HepG2 (cell line): ENCODE results near the gene SECISBP2L. TPM values are rescaled to one million over a fixed set of nuclear protein-coding genes. Genes with fewer than 3 reads are reported as not detected.

Experiments
- ATAC-seq: fragments of 200-7000 bp; cut with Tn5 transposase; 3 replicates; pipeline ENCODE4 v1.9.1; 2020; ENCODE audit warnings: mild to moderate bottlenecking, moderate library complexity
- BruUV-seq: library from RNA; stranded (reverse); fragments of 400-500 nt; replicated peaks from 2 replicates; lab custom pipeline; 2021; lab: Mats Ljungman, UMichigan
- CTCF ChIA-PET: fragments of 300-600 bp; formaldehyde crosslinking; extraction: SDS; loops from one replicate; lab custom pipeline; 2021; ENCODE audit warnings: low total read pairs, inconsistent platforms, low intra/inter-chr PET ratio; lab: Yijun Ruan, JAX
- POLR2A ChIA-PET: fragments of 350-600 bp; sonication (Branson Sonifier 250); formaldehyde crosslinking; loops from one replicate; lab custom pipeline; 2020; ENCODE audit warnings: antibody characterized with exemption, inconsistent platforms; lab: Yijun Ruan, JAX
- DNase-seq: peaks from one replicate; pipeline ENCODE4 v3.0.0-alpha.2; 2015; ENCODE audit warnings: low spot score
- FAIRE-seq: peaks from 3 replicates; lab custom pipeline; 2011; peaks lifted over from hg19 to GRCh38; lab: Jason Lieb, UNC
- H2AFZ ChIP-seq: one replicate; pipeline ENCODE4 v1.6.1; 2011; ENCODE audit warnings: low read length, inconsistent platforms
- H3K27ac ChIP-seq: fragments of 300-600 bp; 3 replicates; pipeline ENCODE4 v1.8.0; 2011; ENCODE audit warnings: mixed run types, mild to moderate bottlenecking, mixed read lengths, low read length, inconsistent platforms; ENCODE audit not compliant: insufficient read depth; ENCODE audit errors: extremely low read length
- H3K27me3 ChIP-seq, 2 experiments: fragments of 200-600 bp in 1 of 2; 2 replicates in 1 of 2; 3 replicates in 1 of 2; pipeline versions ENCODE4 v1.6.0 to v1.8.0; 2011; ENCODE audit warnings: low read length in 2 of 2, mild to moderate bottlenecking in 2 of 2, moderate library complexity in 2 of 2, inconsistent platforms in 1 of 2; ENCODE audit not compliant: insufficient read depth in 2 of 2, control insufficient read depth in 1 of 2
- H3K36me3 ChIP-seq, 2 experiments: fragments of 200-600 bp in 1 of 2; replicated peaks in 1 of 2; 2 replicates in 1 of 2; 3 replicates in 1 of 2; pipeline versions ENCODE4 v1.5.1 to v1.8.0; 2011; ENCODE audit warnings: low read length in 2 of 2, inconsistent platforms in 1 of 2; ENCODE audit not compliant: insufficient read depth in 2 of 2, control insufficient read depth in 1 of 2
- H3K4me1 ChIP-seq: 2 replicates; pipeline ENCODE4 v1.5.1; 2012; ENCODE audit warnings: low read length, inconsistent platforms; ENCODE audit not compliant: insufficient read depth
- H3K4me2 ChIP-seq: 2 replicates; pipeline ENCODE4 v1.6.0; 2011; ENCODE audit warnings: low read depth, low read length, inconsistent platforms
- H3K4me3 ChIP-seq, 3 experiments: fragments of 200-600 bp in 1 of 3; sonication (generic), shearing (Covaris generic) in 1 of 3; replicated peaks in 1 of 3; 2 replicates each; pipeline ENCODE4 v1.5.1; 2011 to 2016; ENCODE audit warnings: low read length in 3 of 3, inconsistent platforms in 2 of 3, low read depth in 2 of 3, mild to moderate bottlenecking in 2 of 3, control low read depth in 1 of 3, mixed read lengths in 1 of 3; ENCODE audit not compliant: insufficient read depth in 1 of 3
- H3K79me2 ChIP-seq: one replicate; pipeline ENCODE4 v1.6.1; 2011; ENCODE audit warnings: low read length, inconsistent platforms; ENCODE audit not compliant: insufficient read depth
- H3K9ac ChIP-seq: 2 replicates; pipeline ENCODE4 v1.6.0; 2011; ENCODE audit warnings: mild to moderate bottlenecking, low read depth, low read length, inconsistent platforms; ENCODE audit not compliant: insufficient read depth
- H3K9me3 ChIP-seq: 2 replicates; pipeline ENCODE4 v1.5.1; 2012; ENCODE audit warnings: mild to moderate bottlenecking, low read length
- H4K20me1 ChIP-seq: 2 replicates; pipeline ENCODE4 v1.6.0; 2011; ENCODE audit warnings: inconsistent platforms, mild to moderate bottlenecking, low read length, moderate library complexity; ENCODE audit not compliant: insufficient read depth
- ADNP ChIP-seq: sonication (generic); formaldehyde crosslinking; IDR thresholded peaks from 2 replicates; pipeline ENCODE4 v1.4.0; 2020; ENCODE audit warnings: missing genetic modification reagents
- AGO1 ChIP-seq: fragments of 200-400 bp; formaldehyde crosslinking; IDR thresholded peaks from 2 replicates; pipeline ENCODE4 v1.6.1; 2017; ENCODE audit warnings: mild to moderate bottlenecking, low read depth, low read length, moderate library complexity; ENCODE audit not compliant: poor library complexity, severe bottlenecking
- ARHGAP35 ChIP-seq: sonication (generic); formaldehyde crosslinking; IDR thresholded peaks from 2 replicates; pipeline ENCODE4 v1.9.0; 2022; ENCODE audit warnings: mild to moderate bottlenecking, inconsistent platforms, moderate library complexity, missing genetic modification reagents, borderline replicate concordance
- ARNT ChIP-seq: fragments of 450-650 bp; IDR thresholded peaks from 2 replicates; pipeline ENCODE4 v1.6.1; 2017
- CSRNP2 ChIP-seq: sonication (generic); formaldehyde crosslinking; conservative IDR thresholded peaks from 2 replicates; pipeline ENCODE4 v1.8.0; 2022; ENCODE audit warnings: low read depth, missing genetic modification reagents
- DNMT1 ChIP-seq: sonication (generic); formaldehyde crosslinking; IDR thresholded peaks from 2 replicates; pipeline ENCODE4 v1.5.1; 2020; ENCODE audit warnings: mild to moderate bottlenecking, missing genetic modification reagents
- HNF1B ChIP-seq: sonication (generic); formaldehyde crosslinking; IDR thresholded peaks from 2 replicates; pipeline ENCODE4 v1.5.1; 2020; ENCODE audit warnings: mild to moderate bottlenecking, moderate library complexity, missing genetic modification reagents
- KAT2B ChIP-seq: fragments of 150-350 bp; IDR thresholded peaks from 2 replicates; pipeline ENCODE4 v1.6.1; 2014; ENCODE audit warnings: low read depth, low read length, borderline replicate concordance
- PAX8 ChIP-seq: sonication (generic); formaldehyde crosslinking; IDR thresholded peaks from 2 replicates; pipeline ENCODE4 v1.8.0; 2022; ENCODE audit warnings: mild to moderate bottlenecking, missing genetic modification reagents, borderline replicate concordance
- PCBP2 ChIP-seq: fragments of 200-400 bp; formaldehyde crosslinking; optimal IDR thresholded peaks from 2 replicates; pipeline ENCODE3; 2018; ENCODE audit warnings: low read length, low read depth; ENCODE audit not compliant: poor library complexity, severe bottlenecking
- PTBP1 ChIP-seq: fragments of 200-400 bp; formaldehyde crosslinking; IDR thresholded peaks from 2 replicates; pipeline ENCODE4 v1.6.1; 2018; ENCODE audit warnings: low read length, low read depth; ENCODE audit not compliant: poor library complexity, severe bottlenecking
- SMC3 ChIP-seq: IDR thresholded peaks from 2 replicates; pipeline ENCODE4 v1.6.1; 2011; ENCODE audit warnings: low read length, improper control_type of control experiment
- TAF1 ChIP-seq: sonication (generic); formaldehyde crosslinking; IDR thresholded peaks from 2 replicates; pipeline ENCODE4 v1.4.0; 2020; ENCODE audit warnings: missing genetic modification reagents
- ZNF260 ChIP-seq: sonication (generic); formaldehyde crosslinking; IDR thresholded peaks from 2 replicates; pipeline ENCODE4 v1.4.0; 2020; ENCODE audit warnings: missing genetic modification reagents, low read depth, mild to moderate bottlenecking, borderline replicate concordance
- WGBS: methylation state at CpG from one replicate; pipeline ENCODE4 v1.1.6; 2017; ENCODE audit warnings: low lambda C conversion rate; 5-methylcytosine and 5-hydroxymethylcytosine counted together
- in situ Hi-C: cut with HindIII; loops from 2 replicates; pipeline ENCODE4 v1.10.0; 2017; ENCODE audit warnings: low pct_unique_long_range_greater_than_20kb; ENCODE audit not compliant: extremely low pct_ligation_motif_present
- intact Hi-C: fragments of 100-400 bp; cut with micrococcal nuclease; formaldehyde crosslinking; loops from one replicate; pipeline ENCODE4 v1.10.0; 2022; ENCODE audit not compliant: unreplicated experiment
- polyA plus RNA-seq, 8 experiments: library from polyadenylated mRNA; depleted of rRNA in 3 of 8; stranded (reverse) in 7 of 8; unstranded in 1 of 8; fragments of >200 nt; fragmentation: Illumina TruSeq in 4 of 8; extraction: Trizol in 4 of 8; gene quantifications; 2 replicates each; pipeline versions ENCODE4 v1.2.1 to v1.2.3, GENCODE V29; 2011 to 2016; ENCODE audit warnings: low read depth in 4 of 8, missing spikeins in 1 of 8, mixed read lengths in 1 of 8; ENCODE audit not compliant: insufficient read depth in 1 of 8
- total RNA-seq, 5 experiments: library from RNA; depleted of rRNA; stranded (reverse); fragments of >200 nt; fragmentation: Illumina TruSeq; extraction: Trizol; gene quantifications; 2 replicates each; pipeline ENCODE4 v1.2.3, GENCODE V29; 2016; ENCODE audit warnings: low read depth in 1 of 5

SECISBP2L gene
- total and polyA plus RNA-seq, 2 of the 13 experiments (the other 11 are each of a cell fraction or from before 2014, with no cell fraction given) = 13.9 to 15.6 TPM

- Histone ChIP-seq H3K9me3 (no peaks in the 10 kb centered on the region), H4K20me1 (no peaks in the 10 kb centered on the region), H3K9ac (no peak overlapping the region), H3K4me2 (no peak overlapping the region), H3K27ac (no peak overlapping the region), H2AFZ (no peak overlapping the region), H3K79me2 (no peaks in the 10 kb centered on the region), H3K36me3 (no peaks in the 10 kb centered on the region), H3K4me3 (no peak overlapping the region), H3K27me3 (peaks cover 4 to 33% of the 10 kb centered on the region in 2 experiments; a peak in 3 of 5 replicates), H3K4me1 (peaks cover 17% of the 10 kb centered on the region; the same call in 1 of the 2 replicates)
- no TSS peak for BruUV-seq
- in situ Hi-C loops = no loop called here
- ChIA-PET POLR2A (no interaction called here), CTCF (no interaction called here)
- FAIRE-seq (no peak), DNase-seq (no peak), ATAC-seq (no peak)
- intact Hi-C loops = no loop called here
- no peak for TF ChIP-seq ZNF260
- TF ChIP-seq ARHGAP35 (CRISPR knock-in tag) = no peak
Observed at GRCh38 chr15:48967336-48967735, 78.9 kb downstream of the SECISBP2L start.

DNA sequence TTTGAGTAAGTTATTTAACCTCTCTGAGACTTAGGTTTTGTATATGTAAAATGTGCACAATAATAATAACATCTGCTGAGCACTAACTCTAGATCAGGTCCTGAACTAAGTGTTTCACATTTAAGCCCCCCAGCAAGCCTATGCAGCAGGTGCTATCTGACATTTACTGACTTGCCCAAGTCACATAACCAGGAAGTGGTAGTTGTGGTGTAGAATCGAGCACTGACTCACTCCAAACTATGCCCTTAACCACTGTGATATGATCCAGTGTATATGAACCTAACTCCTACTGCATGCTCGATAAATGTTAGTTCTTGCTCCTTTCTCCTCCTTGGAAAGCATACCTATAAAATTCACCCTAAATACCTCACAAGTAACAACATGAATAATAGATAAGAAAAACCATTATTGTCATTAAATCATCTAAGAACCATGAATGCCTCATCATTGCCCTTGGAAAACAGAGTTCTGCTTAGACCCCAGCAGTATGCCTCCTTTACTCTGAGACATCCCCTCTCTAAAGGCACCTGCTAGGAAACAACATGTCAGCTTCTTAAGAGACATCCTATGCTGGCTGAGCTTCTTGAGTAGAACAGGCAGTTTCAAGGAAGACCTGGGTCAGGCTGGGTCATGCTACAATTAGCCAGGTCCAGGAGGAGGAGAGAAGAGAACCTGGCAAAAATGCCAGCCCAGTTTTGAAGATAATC, 79.5 kb downstream of the SECISBP2L start:
- H3K4me1 ChIP-seq = peaks cover 17% of the 10 kb centered on the region; the same call in 1 of the 2 replicates
- FAIRE-seq = no peak
- in situ Hi-C loops (no loop called here), intact Hi-C loops (no loop called here)
- 3% methylated on average over 2 of the region's 2 CpGs for WGBS
- no peak overlapping the region for H3K9ac ChIP-seq
- H2AFZ ChIP-seq = no peak overlapping the region
- H3K4me2 ChIP-seq = no peak overlapping the region
- no peak overlapping the region for H3K27ac ChIP-seq
- no peak overlapping the region for H3K4me3 ChIP-seq
- no peak for DNase-seq
- no peaks in the 10 kb centered on the region for H4K20me1 ChIP-seq
- ChIA-PET POLR2A (no interaction called here), CTCF (no interaction called here)
- no peak for ATAC-seq
- no peaks in the 10 kb centered on the region for H3K36me3 ChIP-seq
- no TSS peak for BruUV-seq
- H3K79me2 ChIP-seq = no peaks in the 10 kb centered on the region
- H3K27me3 ChIP-seq = peaks cover 3 to 38% of the 10 kb centered on the region in 2 experiments; a peak in 3 of 5 replicates
- no peaks in the 10 kb centered on the region for H3K9me3 ChIP-seq
- TF ChIP-seq ARNT (no peak), PAX8 (CRISPR knock-in tag) (no peak), DNMT1 (CRISPR knock-in tag) (no peak), HNF1B (CRISPR knock-in tag) (no peak), PTBP1 (no peak), TAF1 (CRISPR knock-in tag) (no peak), SMC3 (no peak), ADNP (CRISPR knock-in tag) (no peak), CSRNP2 (no peak), AGO1 (no peak), PCBP2 (no peak), KAT2B (no peak)
